GM12874 (cell line): ENCODE measurements around the gene TGIF1.

Experiments used
- CTCF ChIP-seq: IDR thresholded peaks from 2 replicates; pipeline ENCODE4 v1.5.1; 2011; ENCODE audit warnings: low read depth, mild to moderate bottlenecking, control low read depth, low read length, moderate library complexity; ENCODE audit not compliant: insufficient read depth

Gene TGIF1

DNA sequence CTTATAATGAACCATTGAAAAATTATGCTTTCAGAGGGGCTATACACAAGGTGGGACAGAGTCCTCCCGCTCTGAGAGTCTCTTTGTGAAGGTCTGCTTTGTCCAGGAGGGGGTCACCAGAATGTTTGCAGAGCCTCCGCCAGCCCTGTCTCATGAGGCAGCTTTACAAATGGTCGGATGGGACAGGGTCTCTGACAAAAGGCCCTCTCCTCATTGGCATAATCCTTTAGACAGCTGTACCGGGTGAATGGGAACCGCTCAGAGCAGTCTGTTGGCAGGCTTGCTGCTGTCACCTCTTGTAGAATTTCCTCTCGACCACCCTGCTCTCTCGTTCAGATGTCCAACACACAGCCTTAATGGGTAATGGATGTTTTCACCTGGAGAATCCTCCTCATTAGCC lies 40.2 kb upstream of the TGIF1 start:
- TF ChIP-seq CTCF, result no peak

- no peak for TF ChIP-seq CTCF
Measured at GRCh38 chr18:3410273-3410672, 39.7 kb upstream of the TGIF1 start.

DNA sequence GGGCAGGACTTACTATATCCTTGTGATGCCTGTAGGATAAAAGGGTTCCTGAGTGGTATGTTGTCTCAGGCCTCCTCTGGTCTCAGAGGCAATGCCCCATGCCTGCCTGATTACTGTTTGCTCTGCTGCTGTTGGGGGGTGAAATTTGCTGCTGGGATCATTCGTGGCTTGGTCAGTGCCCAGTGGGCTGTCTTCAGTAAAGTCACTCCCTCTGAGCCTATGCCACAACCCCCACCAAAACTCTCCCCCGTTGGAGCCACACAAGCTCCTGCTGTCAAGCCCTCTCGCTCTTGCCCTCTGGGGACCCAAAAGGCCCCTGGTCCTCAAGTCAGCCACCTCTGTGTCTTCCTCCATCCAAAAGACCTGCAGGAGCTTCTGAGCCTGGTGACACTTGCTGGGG lies 38.6 kb upstream of the TGIF1 start:
- TF ChIP-seq CTCF, result no peak

GRCh38 chr18:3411854-3412268 lies 38.1 kb upstream of the TGIF1 start:
- TF ChIP-seq CTCF, result no peak

- TF ChIP-seq CTCF, result no peak
Measured at GRCh38 chr18:3415110-3415509, 34.9 kb upstream of the TGIF1 start.

GRCh38 chr18:3418083-3418482 lies 31.9 kb upstream of the TGIF1 start:
- TF ChIP-seq CTCF, result no peak

GRCh38 chr18:3420919-3421279 lies 29.1 kb upstream of the TGIF1 start:
- no peak for TF ChIP-seq CTCF

DNA sequence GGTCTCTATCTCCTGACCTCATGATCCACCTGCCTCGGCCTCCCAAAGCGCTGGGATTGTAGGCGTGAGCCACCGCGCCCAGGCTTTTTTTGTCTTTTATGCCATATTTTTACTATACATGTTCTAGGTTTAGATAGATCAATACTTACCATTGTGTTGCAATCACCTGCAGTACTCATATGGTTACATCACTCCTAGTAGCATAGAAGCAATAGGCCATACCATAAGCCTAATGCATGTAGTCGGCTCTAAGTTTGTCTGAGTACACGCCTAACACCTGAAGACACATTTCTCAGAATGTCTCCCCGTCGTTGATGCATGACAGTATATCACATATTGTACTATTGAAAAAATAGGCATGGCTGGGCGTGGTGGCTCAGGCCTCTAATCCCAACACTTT lies 27.1 kb upstream of the TGIF1 start:
- TF ChIP-seq CTCF, result no peak
